Measurements from ENCODE around the gene STXBP5. TPM values are rescaled to one million over a fixed set of nuclear protein-coding genes. Genes with fewer than 3 reads are reported as not detected.

The STXBP5 gene
- total RNA-seq, 1 experiment from 2014 or later = 11.6 TPM

DNA sequence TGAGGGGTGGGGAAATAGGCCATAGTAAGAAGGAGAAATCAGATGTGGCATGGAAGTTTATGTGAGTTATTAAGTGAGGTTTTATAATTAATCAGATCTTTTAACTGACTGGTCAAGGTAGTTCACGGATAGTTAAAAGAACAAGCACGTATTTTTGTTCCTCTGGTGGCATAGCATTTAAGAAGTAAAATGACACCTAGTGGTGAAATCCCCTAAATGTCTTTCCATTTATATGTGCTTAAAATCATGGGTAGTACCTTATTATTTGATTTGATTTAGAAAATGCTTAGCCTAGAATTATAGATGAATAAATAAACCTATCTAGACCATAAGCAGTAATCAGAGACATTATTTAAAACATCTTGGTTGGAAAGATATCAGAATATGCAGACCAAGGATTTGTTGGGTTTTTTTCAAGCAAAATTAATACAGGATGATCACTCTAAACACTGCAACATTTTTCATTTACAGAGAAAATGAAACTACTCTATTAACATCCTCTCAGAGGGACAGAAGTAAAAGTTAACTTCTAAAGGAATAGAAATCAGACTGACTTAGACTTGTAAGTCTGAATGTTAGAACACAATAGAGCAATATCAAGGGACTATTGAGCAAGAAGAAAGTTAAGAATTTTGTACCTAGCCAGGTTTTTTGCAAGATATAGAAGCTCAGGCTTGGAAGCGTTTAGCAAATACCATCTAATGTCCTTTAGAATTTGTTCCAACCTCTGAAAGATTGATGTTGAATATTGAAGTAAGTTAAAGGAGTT lies 81.1 kb downstream of the STXBP5 start:
- TF ChIP-seq, protein P1, sequence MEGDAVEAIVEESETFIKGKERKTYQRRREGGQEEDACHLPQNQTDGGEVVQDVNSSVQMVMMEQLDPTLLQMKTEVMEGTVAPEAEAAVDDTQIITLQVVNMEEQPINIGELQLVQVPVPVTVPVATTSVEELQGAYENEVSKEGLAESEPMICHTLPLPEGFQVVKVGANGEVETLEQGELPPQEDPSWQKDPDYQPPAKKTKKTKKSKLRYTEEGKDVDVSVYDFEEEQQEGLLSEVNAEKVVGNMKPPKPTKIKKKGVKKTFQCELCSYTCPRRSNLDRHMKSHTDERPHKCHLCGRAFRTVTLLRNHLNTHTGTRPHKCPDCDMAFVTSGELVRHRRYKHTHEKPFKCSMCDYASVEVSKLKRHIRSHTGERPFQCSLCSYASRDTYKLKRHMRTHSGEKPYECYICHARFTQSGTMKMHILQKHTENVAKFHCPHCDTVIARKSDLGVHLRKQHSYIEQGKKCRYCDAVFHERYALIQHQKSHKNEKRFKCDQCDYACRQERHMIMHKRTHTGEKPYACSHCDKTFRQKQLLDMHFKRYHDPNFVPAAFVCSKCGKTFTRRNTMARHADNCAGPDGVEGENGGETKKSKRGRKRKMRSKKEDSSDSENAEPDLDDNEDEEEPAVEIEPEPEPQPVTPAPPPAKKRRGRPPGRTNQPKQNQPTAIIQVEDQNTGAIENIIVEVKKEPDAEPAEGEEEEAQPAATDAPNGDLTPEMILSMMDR (conservative IDR thresholded peaks at IDR 0.05) = peak; percentile 64
- no peak overlapping the region for H2BK12ac ChIP-seq (ENCODE audit: insufficient read length, low read depth, low read length)
- no peak overlapping the region for H2BK5ac ChIP-seq (ENCODE audit: insufficient read length, low read length)
- H3K4me2 ChIP-seq (ENCODE audit: insufficient read depth, insufficient read length, low read length) = no peak overlapping the region
- H3K9ac ChIP-seq (ENCODE audit: extremely low read depth, insufficient read length, low read length) = no peak overlapping the region
- H2AK5ac ChIP-seq (ENCODE audit: insufficient read length, low read length) = no peak overlapping the region
- no CpG with 5 or more reads among the region's 3 CpGs for WGBS (ENCODE audit: extremely low coverage, insufficient read length, low lambda C conversion rate)
- no peaks in the 10 kb centered on the region for H3K9me3 ChIP-seq (ENCODE audit: control insufficient read depth, low read depth, low read length)
- H3K56ac ChIP-seq (ENCODE audit: insufficient read length, low read depth, low read length) = no peak overlapping the region
- no peak for DNase-seq
- H3K79me2 ChIP-seq (ENCODE audit: insufficient read depth, low read length) = no peaks in the 10 kb centered on the region
- H2BK20ac ChIP-seq (ENCODE audit: low read depth, low read length, poor library complexity, severe bottlenecking) = no peak overlapping the region
- Mint-ChIP-seq H3K27me3 (ENCODE audit: low read depth) (no peaks in the 10 kb centered on the region), H3K36me3 (ENCODE audit: insufficient read depth in 1 of 3, low read depth in 3 of 3) (peaks cover 2 to 16% (median 10%) of the 10 kb centered on the region in 3 experiments; a peak in 6 of 7 replicates), H3K9me3 (no peaks in the 10 kb centered on the region), H3K27ac (no peak overlapping the region; a peak in 1 of 7 replicates), H3K4me3 (no peak overlapping the region), H3K4me1 (no peaks in the 10 kb centered on the region; a peak in 1 of 4 replicates)
- H4K5ac ChIP-seq (ENCODE audit: insufficient read length, low read depth, low read length) = no peak overlapping the region
- H2BK120ac ChIP-seq (ENCODE audit: low read depth, low read length, poor library complexity, severe bottlenecking) = no peak overlapping the region
- H2AFZ ChIP-seq (ENCODE audit: low read length) = no peak overlapping the region
- no peak overlapping the region for H3K23ac ChIP-seq (ENCODE audit: insufficient read length, low read depth, low read length)
- no peak overlapping the region for H3K4ac ChIP-seq (ENCODE audit: low read depth, low read length)
- H3K23me2 ChIP-seq (ENCODE audit: insufficient read length, low read depth, low read length, poor library complexity, severe bottlenecking) = no peaks in the 10 kb centered on the region
- H3K27ac ChIP-seq (ENCODE audit: insufficient read length, low read depth, low read length) = no peak overlapping the region
- H3K79me1 ChIP-seq (ENCODE audit: insufficient read depth, low read depth, low read length, poor library complexity, severe bottlenecking) = no peaks in the 10 kb centered on the region
- no peak overlapping the region for H4K8ac ChIP-seq (replicated peaks; ENCODE audit: insufficient read length, low read depth, low read length)
- no peak overlapping the region for H3K18ac ChIP-seq (ENCODE audit: insufficient read length, low read depth, low read length)
- H4K91ac ChIP-seq (ENCODE audit: insufficient read length, low read depth, low read length) = no peak overlapping the region
- no peak overlapping the region for H3T11ph ChIP-seq (ENCODE audit: low read length)
- H3K14ac ChIP-seq (ENCODE audit: insufficient read depth, low read length) = no peak overlapping the region
- H2BK15ac ChIP-seq (ENCODE audit: low read depth, low read length) = no peak overlapping the region
- no peaks in the 10 kb centered on the region for H3K4me1 ChIP-seq (ENCODE audit: insufficient read depth, low read length)
- H4K20me1 ChIP-seq (ENCODE audit: control insufficient read depth, insufficient read depth, insufficient read length) = no peaks in the 10 kb centered on the region
- no peaks in the 10 kb centered on the region for H3K27me3 ChIP-seq (ENCODE audit: insufficient read depth, low read length)

All from H9 (cell line).